Measurements from ENCODE around the gene TNS3. TPM values are rescaled to one million over a fixed set of nuclear protein-coding genes. Genes with fewer than 3 reads are reported as not detected.

TNS3 gene
- total RNA-seq, 4 donors from 2014 or later = 34.6 to 52.5 (median 48.6) TPM

- no peaks in the 10 kb centered on the region for H3K9me3 ChIP-seq
- intact Hi-C loops (cut with DNase I) = no loop called here
- H3K4me3 ChIP-seq = no peak overlapping the region
- H3K27me3 ChIP-seq = no peaks in the 10 kb centered on the region
- H3K36me3 ChIP-seq = peaks cover 8 to 28% (median 15%) of the 10 kb centered on the region in 4 donors
- 100% methylated on average over 3 of the region's 3 CpGs for WGBS
- no peak overlapping the region for H3K27ac ChIP-seq (replicated peaks in 1 of 4)
- TF ChIP-seq EP300 (IDR thresholded peaks at IDR 0.05) (no peak), CTCF (IDR thresholded peaks at IDR 0.05) (no peak), POLR2A (IDR thresholded peaks at IDR 0.05; ENCODE audit: low read depth) (no peak), POLR2AphosphoS5 (IDR thresholded peaks at IDR 0.05) (no peak)
- peaks cover 11 to 33% (median 16%) of the 10 kb centered on the region in 4 donors for H3K4me1 ChIP-seq
- no peak for DNase-seq (ENCODE audit: extremely low spot score)
These were observed 212.2 kb downstream of the TNS3 start for GRCh38 chr7:47369736-47370135.

- H3K4me3 ChIP-seq = no peak overlapping the region
- H3K27me3 ChIP-seq = no peaks in the 10 kb centered on the region
- TF ChIP-seq POLR2AphosphoS5 (IDR thresholded peaks at IDR 0.05) = no peak
- TF ChIP-seq CTCF (IDR thresholded peaks at IDR 0.05) = no peak
- no peak for TF ChIP-seq EP300 (IDR thresholded peaks at IDR 0.05)
- no peak for TF ChIP-seq POLR2A (IDR thresholded peaks at IDR 0.05; ENCODE audit: low read depth)
- DNase-seq (ENCODE audit: extremely low spot score) = no peak
- 87% methylated on average over 10 of the region's 18 CpGs for WGBS
- H3K9me3 ChIP-seq = no peaks in the 10 kb centered on the region
- no peak overlapping the region for H3K27ac ChIP-seq (replicated peaks in 1 of 4)
- peaks cover 11 to 20% (median 16%) of the 10 kb centered on the region in 4 donors for H3K4me1 ChIP-seq
- intact Hi-C loops (cut with DNase I) = no loop called here
- peaks cover 8 to 28% (median 15%) of the 10 kb centered on the region in 4 donors for H3K36me3 ChIP-seq
These were observed 213.6 kb downstream of the TNS3 start for GRCh38 chr7:47368190-47368812.

GRCh38 chr7:47367369-47367768, 214.5 kb downstream of the TNS3 start:
- 89% methylated on average over 4 of the region's 5 CpGs for WGBS
- no peak for DNase-seq (ENCODE audit: extremely low spot score)
- H3K27me3 ChIP-seq = no peaks in the 10 kb centered on the region
- peaks cover 8 to 28% (median 15%) of the 10 kb centered on the region in 4 donors for H3K36me3 ChIP-seq
- no peak overlapping the region for H3K27ac ChIP-seq (replicated peaks in 1 of 4)
- TF ChIP-seq EP300 (IDR thresholded peaks at IDR 0.05) = no peak
- TF ChIP-seq POLR2A (IDR thresholded peaks at IDR 0.05; ENCODE audit: low read depth) = no peak
- no peak for TF ChIP-seq POLR2AphosphoS5 (IDR thresholded peaks at IDR 0.05)
- no peak for TF ChIP-seq CTCF (IDR thresholded peaks at IDR 0.05)
- H3K4me1 ChIP-seq = peaks cover 11 to 17% (median 12%) of the 10 kb centered on the region in 4 donors
- no peaks in the 10 kb centered on the region for H3K9me3 ChIP-seq
- intact Hi-C loops (cut with DNase I) = no loop called here
- H3K4me3 ChIP-seq = no peak overlapping the region

- Histone ChIP-seq H3K4me3 (no peak overlapping the region), H3K36me3 (peaks cover 8 to 28% (median 15%) of the 10 kb centered on the region in 4 donors), H3K27me3 (no peaks in the 10 kb centered on the region), H3K27ac (replicated peaks in 1 of 4) (no peak overlapping the region), H3K4me1 (peaks cover 7 to 18% (median 9%) of the 10 kb centered on the region in 4 donors), H3K9me3 (no peaks in the 10 kb centered on the region)
- no peak for TF ChIP-seq POLR2AphosphoS5 (IDR thresholded peaks at IDR 0.05)
- TF ChIP-seq CTCF (IDR thresholded peaks at IDR 0.05) = no peak
- TF ChIP-seq EP300 (IDR thresholded peaks at IDR 0.05) = no peak
- TF ChIP-seq POLR2A (IDR thresholded peaks at IDR 0.05; ENCODE audit: low read depth) = no peak
- WGBS = 91% methylated on average over 7 of the region's 8 CpGs
- intact Hi-C loops (cut with DNase I) = no loop called here
- no peak for DNase-seq (ENCODE audit: extremely low spot score)
These were observed 215.0 kb downstream of the TNS3 start for GRCh38 chr7:47366960-47367359.
